NCI-H2196 (cell line): Measurements from ENCODE around the gene SIX2.

Experiments
- DNase-seq: peaks from one replicate; lab custom pipeline; 2025; ENCODE audit not compliant: unreplicated experiment; lab: John Stamatoyannopoulos, UW

Gene SIX2

GRCh38 chr2:45003579-45004551 lies 5.4 kb downstream of the SIX2 start:
- no peak for DNase-seq

- DNase-seq: no peak
These were observed 6.6 kb downstream of the SIX2 start for GRCh38 chr2:45002686-45003085.

- no peak for DNase-seq
These were observed 7.3 kb downstream of the SIX2 start for GRCh38 chr2:45001869-45002385.

- DNase-seq: no peak
These were observed 8.1 kb downstream of the SIX2 start for GRCh38 chr2:45000921-45001868.

- no peak for DNase-seq
These were observed 8.8 kb downstream of the SIX2 start for GRCh38 chr2:45000341-45000901.

- DNase-seq: no peak
These were observed 9.7 kb downstream of the SIX2 start for GRCh38 chr2:44999540-44999939.

GRCh38 chr2:44997963-44998362 lies 11.3 kb downstream of the SIX2 start:
- no peak for DNase-seq

GRCh38 chr2:44996356-44996755 lies 12.9 kb downstream of the SIX2 start:
- no peak for DNase-seq

- no peak for DNase-seq
These were observed 14.9 kb downstream of the SIX2 start for GRCh38 chr2:44994377-44994776.

GRCh38 chr2:44989176-44989575 lies 20.1 kb downstream of the SIX2 start:
- DNase-seq: no peak

GRCh38 chr2:44983836-44984604 lies 25.2 kb downstream of the SIX2 start:
- no peak for DNase-seq

GRCh38 chr2:44981714-44982108 lies 27.5 kb downstream of the SIX2 start:
- peak; percentile 92 for DNase-seq

GRCh38 chr2:44980751-44981713 lies 28.2 kb downstream of the SIX2 start:
- DNase-seq: no peak

- no peak for DNase-seq
These were observed 29.7 kb downstream of the SIX2 start for GRCh38 chr2:44979581-44979980.

GRCh38 chr2:44975571-44976450 lies 33.4 kb downstream of the SIX2 start:
- no peak for DNase-seq

- DNase-seq: peak; percentile 74
These were observed 35.1 kb downstream of the SIX2 start for GRCh38 chr2:44974064-44974715.

- no peak for DNase-seq
These were observed 36.3 kb downstream of the SIX2 start for GRCh38 chr2:44972771-44973535.
